Hepatocyte (in vitro differentiated cells): ENCODE results near the gene VCX2.

ENCODE experiments used
- CTCF ChIP-seq: fragments of 200-600 bp; sonication (generic); IDR thresholded peaks from 2 replicates; pipeline ENCODE4 v1.5.1; 2016; ENCODE audit warnings: antibody characterized with exemption, mild to moderate bottlenecking; ENCODE audit not compliant: poor library complexity
- EZH2 ChIP-seq: fragments of 200-600 bp; sonication (generic); IDR thresholded peaks from 2 replicates; pipeline ENCODE4 v1.6.1; 2016; ENCODE audit warnings: antibody characterized with exemption, mild to moderate bottlenecking, borderline replicate concordance

DNA sequence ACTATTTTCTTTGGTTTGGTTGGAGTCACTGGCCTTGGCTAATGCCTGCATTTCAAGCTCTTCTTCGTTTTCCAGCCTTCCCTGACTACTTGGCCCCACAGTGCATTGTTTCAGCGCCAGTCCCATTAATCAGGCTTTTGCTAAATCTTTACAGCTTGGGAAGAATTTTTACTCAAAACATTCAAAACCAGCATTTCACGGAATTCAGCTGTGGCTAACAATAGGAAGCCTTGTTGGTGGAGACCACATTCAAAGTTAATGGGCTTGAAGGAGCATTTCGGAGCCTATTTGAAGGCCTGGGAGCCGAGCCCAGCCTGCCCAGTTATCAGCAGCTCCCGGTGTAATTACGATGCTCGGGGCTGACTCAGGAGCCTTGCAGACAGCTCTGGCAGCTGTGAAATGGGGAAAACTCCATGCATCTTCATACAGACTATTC lies 30.8 kb upstream of the VCX2 start:
- TF ChIP-seq CTCF (no peak), EZH2 (no peak)
